Gastrocnemius medialis (tissue), 4 donors: Measurements from ENCODE around the gene RPS6KB2.

Source experiments
- CTCF ChIP-seq, 5 experiments: fragments of 450-650 bp in 3 of 5; fragments of 200-600 bp in 2 of 5; sonication (generic) in 2 of 5; IDR thresholded peaks in 4 of 5; conservative IDR thresholded peaks in 1 of 5; 1 replicate in 4 of 5; 2 replicates in 1 of 5; pipeline ENCODE4 v1.5.1; 2016 to 2019; ENCODE audit warnings: antibody characterized with exemption in 5 of 5, mild to moderate bottlenecking in 3 of 5, moderate library complexity in 3 of 5
- POLR2A ChIP-seq, 2 donors: fragments of 450-650 bp; IDR thresholded peaks; one replicate each; pipeline ENCODE4 v1.6.1; 2017; ENCODE audit warnings: antibody characterized with exemption in 2 of 2, mild to moderate bottlenecking in 2 of 2, moderate library complexity in 2 of 2

- TF ChIP-seq CTCF (IDR thresholded peaks at IDR 0.05 in 4 of 5, conservative IDR thresholded peaks at IDR 0.05 in 1 of 5) (no peak), POLR2A (IDR thresholded peaks at IDR 0.05) (no peak)
Observed at GRCh38 chr11:67423466-67423865, 4.8 kb upstream of the RPS6KB2 start.
